ENCODE data around the gene LTBP3. TPM values are rescaled to one million over a fixed set of nuclear protein-coding genes. Genes with fewer than 3 reads are reported as not detected.
A peak's percentile ranks its signal among the peaks of the same experiment; 100 is the strongest.

LTBP3 gene
- total and polyA plus RNA-seq, 2 of the 13 experiments (the other 11 are each of a cell fraction or from before 2014, with no cell fraction given), result 12.2 to 68.1 TPM

DNA sequence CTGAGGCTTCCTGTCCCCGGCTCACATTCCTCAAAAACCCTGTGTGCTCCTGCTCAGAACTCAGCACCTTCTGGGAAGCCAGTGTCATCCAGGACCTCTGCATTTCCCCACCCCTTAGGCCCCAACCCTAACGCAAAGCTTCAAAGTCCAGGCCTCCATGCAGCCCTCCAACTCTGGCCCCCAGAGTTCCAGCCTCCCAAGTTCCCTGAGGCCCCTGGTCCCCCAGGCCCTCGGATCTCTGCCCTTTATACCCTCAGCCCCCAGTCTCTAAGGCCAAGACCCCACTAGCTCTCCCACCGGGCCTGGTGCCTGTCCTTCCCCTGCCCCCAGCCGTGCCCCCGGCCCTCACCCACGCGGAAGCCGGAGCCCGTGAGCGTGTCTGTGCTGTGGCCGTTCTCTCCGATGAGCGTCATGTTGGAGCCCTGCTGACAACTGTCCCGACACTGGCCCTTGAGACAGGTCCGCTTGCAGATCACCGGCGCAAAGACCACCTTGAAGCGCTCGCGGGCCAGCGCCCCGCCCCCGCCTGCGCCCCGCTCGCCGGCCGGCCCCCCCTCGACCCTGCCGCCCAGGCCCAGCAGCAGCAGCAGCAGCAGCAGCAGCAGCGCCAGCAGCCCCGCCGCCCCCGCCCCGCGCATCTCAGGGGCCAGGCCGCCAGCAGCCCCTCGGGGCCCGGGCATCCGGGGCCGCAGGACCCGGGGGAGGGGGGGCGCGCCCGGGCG lies 718 bp downstream of the LTBP3 start (continued):
- TF ChIP-seq SMC3 (IDR thresholded peaks at IDR 0.05; ENCODE audit: low read length) (no peak), SMAD3 (CRISPR knock-in tag; IDR thresholded peaks at IDR 0.05) (0 out of 2 replicates have a peak, but pooled peaks have one; percentile 38), NCOA2 (CRISPR knock-in tag; IDR thresholded peaks at IDR 0.05) (peak; percentile 48; the same call in 1 of the 2 replicates), POGZ (CRISPR knock-in tag; IDR thresholded peaks at IDR 0.05) (0 out of 2 replicates have a peak, but pooled peaks have one; percentile 14), MAZ (IDR thresholded peaks at IDR 0.05; ENCODE audit: borderline replicate concordance, low read depth, low read length) (0 out of 2 replicates have a peak, but pooled peaks have one; percentile 47), MAZ (CRISPR knock-in tag; IDR thresholded peaks at IDR 0.05; ENCODE audit: low read depth) (peak; percentile 77), EP300 (IDR thresholded peaks at IDR 0.05; ENCODE audit: low read depth in 2 of 2, low read length in 2 of 2) (0 out of 4 replicates have a peak, but pooled peaks of 1 of the 2 experiments have one; percentile 18), EP300 (CRISPR knock-in tag; IDR thresholded peaks at IDR 0.05; ENCODE audit: borderline replicate concordance) (no peak), U2AF2 (IDR thresholded peaks at IDR 0.05; ENCODE audit: low read depth, low read length) (0 out of 2 replicates have a peak, but pooled peaks have one; percentile 51), ZNF570 (CRISPR knock-in tag; IDR thresholded peaks at IDR 0.05; ENCODE audit: borderline replicate concordance) (no peak), HNRNPLL (IDR thresholded peaks at IDR 0.05; ENCODE audit: low read depth, low read length, poor library complexity, severe bottlenecking) (peak; percentile 10), ZNF790 (CRISPR knock-in tag; IDR thresholded peaks at IDR 0.05; ENCODE audit: borderline replicate concordance) (0 out of 2 replicates have a peak, but pooled peaks have one; percentile 18), PAXIP1 (CRISPR knock-in tag; conservative IDR thresholded peaks at IDR 0.05) (peak; percentile 84), RARA (CRISPR knock-in tag; IDR thresholded peaks at IDR 0.05) (0 out of 2 replicates have a peak, but pooled peaks have one; percentile 9), KLF16 (CRISPR knock-in tag; IDR thresholded peaks at IDR 0.05) (peak in 1 of 2 experiments; percentile 61; a peak in 1 of 4 replicates), ZFY (CRISPR knock-in tag; IDR thresholded peaks at IDR 0.05) (peak; percentile 84), ZNF770 (CRISPR knock-in tag; IDR thresholded peaks at IDR 0.05) (peak; percentile 56; the same call in 1 of the 2 replicates), ZNF33A (CRISPR knock-in tag; IDR thresholded peaks at IDR 0.05; ENCODE audit: borderline replicate concordance) (no peak)
- TF ChIP-seq, protein P1, sequence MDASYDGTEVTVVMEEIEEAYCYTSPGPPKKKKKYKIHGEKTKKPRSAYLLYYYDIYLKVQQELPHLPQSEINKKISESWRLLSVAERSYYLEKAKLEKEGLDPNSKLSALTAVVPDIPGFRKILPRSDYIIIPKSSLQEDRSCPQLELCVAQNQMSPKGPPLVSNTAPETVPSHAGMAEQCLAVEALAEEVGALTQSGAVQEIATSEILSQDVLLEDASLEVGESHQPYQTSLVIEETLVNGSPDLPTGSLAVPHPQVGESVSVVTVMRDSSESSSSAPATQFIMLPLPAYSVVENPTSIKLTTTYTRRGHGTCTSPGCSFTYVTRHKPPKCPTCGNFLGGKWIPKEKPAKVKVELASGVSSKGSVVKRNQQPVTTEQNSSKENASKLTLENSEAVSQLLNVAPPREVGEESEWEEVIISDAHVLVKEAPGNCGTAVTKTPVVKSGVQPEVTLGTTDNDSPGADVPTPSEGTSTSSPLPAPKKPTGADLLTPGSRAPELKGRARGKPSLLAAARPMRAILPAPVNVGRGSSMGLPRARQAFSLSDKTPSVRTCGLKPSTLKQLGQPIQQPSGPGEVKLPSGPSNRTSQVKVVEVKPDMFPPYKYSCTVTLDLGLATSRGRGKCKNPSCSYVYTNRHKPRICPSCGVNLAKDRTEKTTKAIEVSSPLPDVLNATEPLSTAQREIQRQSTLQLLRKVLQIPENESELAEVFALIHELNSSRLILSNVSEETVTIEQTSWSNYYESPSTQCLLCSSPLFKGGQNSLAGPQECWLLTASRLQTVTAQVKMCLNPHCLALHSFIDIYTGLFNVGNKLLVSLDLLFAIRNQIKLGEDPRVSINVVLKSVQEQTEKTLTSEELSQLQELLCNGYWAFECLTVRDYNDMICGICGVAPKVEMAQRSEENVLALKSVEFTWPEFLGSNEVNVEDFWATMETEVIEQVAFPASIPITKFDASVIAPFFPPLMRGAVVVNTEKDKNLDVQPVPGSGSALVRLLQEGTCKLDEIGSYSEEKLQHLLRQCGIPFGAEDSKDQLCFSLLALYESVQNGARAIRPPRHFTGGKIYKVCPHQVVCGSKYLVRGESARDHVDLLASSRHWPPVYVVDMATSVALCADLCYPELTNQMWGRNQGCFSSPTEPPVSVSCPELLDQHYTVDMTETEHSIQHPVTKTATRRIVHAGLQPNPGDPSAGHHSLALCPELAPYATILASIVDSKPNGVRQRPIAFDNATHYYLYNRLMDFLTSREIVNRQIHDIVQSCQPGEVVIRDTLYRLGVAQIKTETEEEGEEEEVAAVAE (CRISPR knock-in tag; IDR thresholded peaks at IDR 0.05; ENCODE audit: borderline replicate concordance), result 0 out of 2 replicates have a peak, but pooled peaks have one; percentile 19
